Measurements from ENCODE around the gene BCAR3.

DNA sequence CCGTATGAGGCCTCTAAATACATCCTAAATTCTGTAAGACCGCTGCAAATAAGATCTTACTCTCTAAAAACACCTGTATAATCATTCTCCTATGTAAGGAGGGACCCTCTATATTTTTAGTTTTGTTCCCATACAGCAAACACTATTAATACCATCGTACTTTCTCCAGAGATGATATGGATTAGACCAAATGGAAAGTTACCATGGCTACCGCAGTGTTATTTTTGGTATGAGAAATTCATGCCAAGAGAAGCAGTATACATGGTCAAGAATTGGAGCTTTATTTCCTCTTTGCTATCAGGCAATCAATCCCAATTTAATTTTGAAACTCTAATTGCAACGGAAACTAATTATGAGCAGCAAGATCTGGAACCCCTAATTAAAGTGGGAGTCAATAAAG is 70.0 kb downstream of the BCAR3 start:
- TF ChIP-seq, protein P1, sequence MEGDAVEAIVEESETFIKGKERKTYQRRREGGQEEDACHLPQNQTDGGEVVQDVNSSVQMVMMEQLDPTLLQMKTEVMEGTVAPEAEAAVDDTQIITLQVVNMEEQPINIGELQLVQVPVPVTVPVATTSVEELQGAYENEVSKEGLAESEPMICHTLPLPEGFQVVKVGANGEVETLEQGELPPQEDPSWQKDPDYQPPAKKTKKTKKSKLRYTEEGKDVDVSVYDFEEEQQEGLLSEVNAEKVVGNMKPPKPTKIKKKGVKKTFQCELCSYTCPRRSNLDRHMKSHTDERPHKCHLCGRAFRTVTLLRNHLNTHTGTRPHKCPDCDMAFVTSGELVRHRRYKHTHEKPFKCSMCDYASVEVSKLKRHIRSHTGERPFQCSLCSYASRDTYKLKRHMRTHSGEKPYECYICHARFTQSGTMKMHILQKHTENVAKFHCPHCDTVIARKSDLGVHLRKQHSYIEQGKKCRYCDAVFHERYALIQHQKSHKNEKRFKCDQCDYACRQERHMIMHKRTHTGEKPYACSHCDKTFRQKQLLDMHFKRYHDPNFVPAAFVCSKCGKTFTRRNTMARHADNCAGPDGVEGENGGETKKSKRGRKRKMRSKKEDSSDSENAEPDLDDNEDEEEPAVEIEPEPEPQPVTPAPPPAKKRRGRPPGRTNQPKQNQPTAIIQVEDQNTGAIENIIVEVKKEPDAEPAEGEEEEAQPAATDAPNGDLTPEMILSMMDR (IDR thresholded peaks at IDR 0.05), result no peak
- no peak for TF ChIP-seq EP300 (IDR thresholded peaks at IDR 0.05)
- no peak for TF ChIP-seq POLR2A (IDR thresholded peaks at IDR 0.05)

Measured in suprapubic skin (tissue), 3 donors.